ENCODE measurements around the gene RUNX3.

DNA sequence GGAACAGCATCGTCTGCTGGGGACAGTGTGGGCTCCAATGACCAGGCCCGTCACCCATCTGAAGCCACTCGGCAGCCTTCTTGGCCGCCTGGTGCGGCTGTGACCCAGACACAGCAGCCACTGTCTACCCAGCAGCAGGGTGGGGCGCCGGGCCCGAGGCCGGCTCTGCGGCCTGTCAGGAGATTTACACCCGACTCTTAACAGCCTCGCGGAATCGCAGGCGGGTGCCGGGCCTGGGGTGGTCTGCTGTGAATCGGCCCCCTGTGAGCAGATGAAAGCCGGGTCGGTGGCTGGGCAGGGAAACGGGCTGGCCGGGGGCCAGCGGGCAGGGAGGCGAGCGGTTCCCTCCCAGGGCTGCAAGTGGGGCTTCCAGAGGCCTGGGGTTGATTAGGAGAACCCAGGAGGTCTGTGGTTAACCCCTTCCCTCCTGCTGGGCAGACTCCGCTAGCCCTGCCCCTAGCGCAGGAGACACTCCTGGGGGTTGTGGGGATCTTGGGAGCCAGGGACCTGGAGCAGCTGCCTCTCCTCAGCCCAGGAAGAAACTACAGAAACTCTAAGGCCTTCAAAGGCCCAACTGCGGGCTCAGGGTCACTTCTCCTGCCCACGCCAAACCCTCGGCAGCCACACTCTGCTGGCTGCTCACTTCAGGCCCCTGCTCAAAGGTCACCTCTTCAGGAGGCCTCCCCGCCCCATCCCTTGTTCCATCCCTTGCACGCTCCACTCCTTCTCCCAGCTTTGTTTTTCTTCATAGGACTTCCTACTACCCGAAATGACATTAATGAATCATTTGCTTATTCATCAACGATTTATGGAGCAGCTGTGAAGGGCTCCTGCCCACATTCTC is 15.6 kb downstream of the RUNX3 start:
- no peak for TF ChIP-seq USF2 (IDR thresholded peaks at IDR 0.05; ENCODE audit: low read length)
- TF ChIP-seq, protein P1, sequence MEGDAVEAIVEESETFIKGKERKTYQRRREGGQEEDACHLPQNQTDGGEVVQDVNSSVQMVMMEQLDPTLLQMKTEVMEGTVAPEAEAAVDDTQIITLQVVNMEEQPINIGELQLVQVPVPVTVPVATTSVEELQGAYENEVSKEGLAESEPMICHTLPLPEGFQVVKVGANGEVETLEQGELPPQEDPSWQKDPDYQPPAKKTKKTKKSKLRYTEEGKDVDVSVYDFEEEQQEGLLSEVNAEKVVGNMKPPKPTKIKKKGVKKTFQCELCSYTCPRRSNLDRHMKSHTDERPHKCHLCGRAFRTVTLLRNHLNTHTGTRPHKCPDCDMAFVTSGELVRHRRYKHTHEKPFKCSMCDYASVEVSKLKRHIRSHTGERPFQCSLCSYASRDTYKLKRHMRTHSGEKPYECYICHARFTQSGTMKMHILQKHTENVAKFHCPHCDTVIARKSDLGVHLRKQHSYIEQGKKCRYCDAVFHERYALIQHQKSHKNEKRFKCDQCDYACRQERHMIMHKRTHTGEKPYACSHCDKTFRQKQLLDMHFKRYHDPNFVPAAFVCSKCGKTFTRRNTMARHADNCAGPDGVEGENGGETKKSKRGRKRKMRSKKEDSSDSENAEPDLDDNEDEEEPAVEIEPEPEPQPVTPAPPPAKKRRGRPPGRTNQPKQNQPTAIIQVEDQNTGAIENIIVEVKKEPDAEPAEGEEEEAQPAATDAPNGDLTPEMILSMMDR (IDR thresholded peaks at IDR 0.05; ENCODE audit: control extremely low read depth in 1 of 3, insufficient read depth in 1 of 3, low read depth in 1 of 3, low read length in 3 of 3) = no peak
- TF ChIP-seq EZH2 (IDR thresholded peaks at IDR 0.05; ENCODE audit: low read depth, low read length, severe bottlenecking) = no peak
- TF ChIP-seq TAF1 (IDR thresholded peaks at IDR 0.05; ENCODE audit: low read depth, low read length) = no peak
- TF ChIP-seq ZNF274 (IDR thresholded peaks at IDR 0.05; ENCODE audit: borderline replicate concordance, extremely low read depth, low read length) = no peak
- no peak for TF ChIP-seq SRF (IDR thresholded peaks at IDR 0.05; ENCODE audit: low read depth, low read length)

Measured in H1 (cell line).